Epithelial cell of esophagus (primary cell): ENCODE data around the gene GNAS.

ENCODE experiments used
- DNase-seq: peaks from one replicate; pipeline ENCODE4 v3.0.0; 2010; ENCODE audit warnings: low read depth
- H3K4me3 ChIP-seq: 2 replicates; pipeline ENCODE4 v1.5.1; 2011; ENCODE audit warnings: mild to moderate bottlenecking, low read length, control low read depth
- CTCF ChIP-seq: IDR thresholded peaks from 2 replicates; pipeline ENCODE4 v1.5.1; 2011; ENCODE audit warnings: low read depth, mild to moderate bottlenecking, low read length, control low read depth, inconsistent platforms; ENCODE audit not compliant: insufficient read depth; ENCODE audit errors: missing control alignments

Gene GNAS

GRCh38 chr20:58900397-58900796 lies 47.9 kb downstream of the GNAS start:
- no peak overlapping the region for H3K4me3 ChIP-seq
- no peak for DNase-seq
- no peak for TF ChIP-seq CTCF

GRCh38 chr20:58901488-58902402 lies 49.2 kb downstream of the GNAS start:
- no peak for TF ChIP-seq CTCF
- no peak for DNase-seq
- no peak overlapping the region for H3K4me3 ChIP-seq

GRCh38 chr20:58903614-58904013 lies 51.1 kb downstream of the GNAS start:
- DNase-seq = no peak
- no peak overlapping the region for H3K4me3 ChIP-seq
- no peak for TF ChIP-seq CTCF

- TF ChIP-seq CTCF = no peak
- no peak overlapping the region for H3K4me3 ChIP-seq
Measured at GRCh38 chr20:58905236-58905635, 52.7 kb downstream of the GNAS start.

GRCh38 chr20:58906111-58906510 lies 53.6 kb downstream of the GNAS start:
- no peak for TF ChIP-seq CTCF
- no peak overlapping the region for H3K4me3 ChIP-seq
- DNase-seq = no peak

More at GRCh38 chr20:58905236-58905635, 52.7 kb downstream of the GNAS start:
- no peak for DNase-seq

- no peak overlapping the region for H3K4me3 ChIP-seq
- no peak for TF ChIP-seq CTCF
- DNase-seq = peak; percentile 91
Measured at GRCh38 chr20:58906894-58907293, 54.4 kb downstream of the GNAS start.
